ENCODE results near the gene TXNDC12.
"Not testable (repeated sequence)": the region's sequence is repeated elsewhere in the genome, so short reads cannot be mapped to it uniquely, and the experiment has no call there.

Gene TXNDC12

DNA sequence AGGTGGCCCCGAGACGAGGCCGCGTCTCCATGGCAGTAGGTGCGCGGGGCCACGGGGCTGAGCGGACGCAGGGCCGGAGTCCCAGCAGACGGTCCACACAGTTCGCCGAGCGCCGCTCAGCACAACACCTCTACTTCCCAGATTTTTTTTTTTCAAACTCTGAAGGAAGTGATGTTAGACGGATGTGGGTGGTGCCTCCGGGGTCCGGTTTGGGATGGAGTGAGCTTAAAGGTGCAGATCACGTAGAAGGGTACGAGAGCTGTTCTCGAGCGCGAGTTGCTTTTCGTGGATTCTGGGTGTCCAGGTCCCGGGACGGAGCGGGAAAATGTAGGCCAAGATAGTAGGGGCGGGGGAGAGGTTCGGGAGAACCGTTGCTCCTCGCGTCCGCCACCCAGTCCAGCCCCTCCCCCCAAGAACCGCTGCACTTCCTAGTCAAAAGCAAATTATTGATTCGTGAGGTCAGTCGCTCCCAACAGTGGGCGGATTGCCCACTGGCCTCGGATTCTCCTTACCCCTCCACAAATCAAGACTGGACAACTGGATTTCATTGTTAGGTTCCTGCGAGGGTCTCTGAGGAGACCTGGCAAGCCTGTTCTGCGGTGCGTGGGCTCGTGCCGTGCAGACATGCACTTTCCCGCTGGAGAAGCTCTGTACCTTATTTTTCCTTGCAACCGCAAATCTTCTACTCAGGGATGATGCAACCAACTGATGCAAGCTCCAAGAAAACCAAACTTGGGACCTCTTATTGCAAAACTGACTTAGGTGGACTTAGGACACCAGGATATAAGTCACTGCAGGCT, at the start of gene TXNDC12:
Gene TXNDC12 (minus strand): TSS at position 126 of the 800 bp plus-strand sequence. CDS start 95 bp downstream, at position 31.
- DNase-seq: peak; percentile 88

DNA sequence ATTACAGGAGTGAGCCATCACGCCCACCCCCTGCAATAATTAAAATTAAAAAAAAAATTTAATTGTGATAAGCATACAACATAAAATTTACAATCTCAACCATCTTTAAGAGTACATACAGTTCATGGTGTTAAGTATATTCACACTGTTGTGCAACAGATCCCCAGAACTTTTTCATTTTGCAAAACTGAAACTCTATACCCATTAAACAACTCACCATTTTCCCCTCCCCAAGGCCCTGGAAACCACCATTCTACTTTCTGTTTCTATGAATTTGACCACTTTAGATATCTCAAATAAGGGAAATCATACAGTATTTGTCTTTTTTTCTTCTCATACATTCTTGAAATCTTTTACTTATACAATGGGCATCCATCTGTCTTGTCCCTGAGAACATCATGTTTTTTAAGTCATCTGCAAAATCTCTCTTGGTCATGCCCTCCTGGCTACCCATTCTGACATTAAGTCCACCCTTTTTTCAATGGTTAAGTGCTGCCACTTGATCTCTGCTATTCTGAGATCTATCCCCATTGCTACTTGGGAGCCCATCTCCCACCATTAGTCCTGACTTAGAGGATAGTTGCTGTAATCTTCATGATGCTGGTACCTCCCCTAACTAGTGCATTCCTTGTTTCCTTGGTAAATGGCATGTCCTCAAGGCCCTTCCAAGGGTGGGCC, 47.5 kb upstream of the TXNDC12 start:
- DNase-seq: no peak

- no peak for DNase-seq
These were observed 43.3 kb upstream of the TXNDC12 start for GRCh38 chr1:52098139-52098871.

DNA sequence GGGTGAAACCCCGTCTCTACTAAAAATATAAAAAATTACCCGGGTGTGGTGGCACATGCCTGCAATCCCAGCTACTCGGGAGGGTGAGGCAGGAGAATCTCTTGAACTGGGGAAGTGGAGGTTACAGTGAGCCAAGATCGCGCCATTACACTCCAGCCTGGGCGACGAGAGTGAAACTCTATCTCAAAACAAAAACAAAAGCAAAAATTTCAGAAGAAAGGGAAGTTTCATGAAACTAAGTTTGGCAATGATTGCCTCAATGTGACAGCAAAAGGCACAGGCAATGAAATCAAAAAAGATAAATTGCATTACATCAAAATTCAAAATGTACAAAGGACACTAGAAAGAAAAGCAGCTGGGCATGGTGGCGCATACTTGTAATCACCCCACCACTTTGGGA, 41.2 kb upstream of the TXNDC12 start:
- no peak for DNase-seq

- not testable (repeated sequence) for DNase-seq
These were observed 39.3 kb upstream of the TXNDC12 start for GRCh38 chr1:52094300-52094699.

DNA sequence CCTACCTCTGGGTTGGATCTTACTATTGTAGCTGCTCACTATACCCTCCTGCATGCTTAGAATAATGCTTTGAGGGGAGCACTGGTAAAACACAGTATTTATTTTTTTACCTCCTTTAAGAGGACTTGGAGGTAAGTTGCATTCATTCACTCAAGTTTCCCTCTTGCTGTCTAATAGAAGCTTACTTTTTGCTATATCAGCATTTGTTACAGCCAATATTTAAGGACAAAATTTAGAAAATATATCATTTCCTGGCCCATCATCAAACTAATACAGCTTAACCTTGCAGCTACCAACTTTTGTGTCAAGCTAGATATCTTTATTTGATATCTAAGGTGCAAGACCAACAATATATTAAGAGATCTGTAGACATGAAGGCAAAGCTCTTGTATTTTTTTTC, 32.9 kb upstream of the TXNDC12 start:
- DNase-seq: not testable (repeated sequence)

DNA sequence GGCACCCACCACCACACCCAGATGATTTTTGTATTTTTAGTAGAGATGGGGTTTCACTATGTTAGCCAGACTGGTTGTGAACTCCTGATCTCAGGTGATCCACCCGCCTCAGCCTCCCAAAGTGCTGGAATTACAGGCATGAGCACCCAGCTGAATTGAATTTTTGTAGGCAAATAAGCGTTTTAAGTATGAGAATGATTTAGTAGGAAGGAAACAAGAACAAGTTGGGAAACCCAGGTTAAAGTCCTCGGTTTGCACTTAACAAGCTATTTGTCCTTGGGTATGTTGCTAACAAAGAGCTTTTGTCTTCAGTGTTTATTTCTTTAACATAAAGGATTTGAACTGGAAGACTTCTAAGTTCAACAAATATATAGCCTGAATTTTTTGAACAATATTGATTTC, 25.0 kb upstream of the TXNDC12 start:
- DNase-seq: no peak

DNA sequence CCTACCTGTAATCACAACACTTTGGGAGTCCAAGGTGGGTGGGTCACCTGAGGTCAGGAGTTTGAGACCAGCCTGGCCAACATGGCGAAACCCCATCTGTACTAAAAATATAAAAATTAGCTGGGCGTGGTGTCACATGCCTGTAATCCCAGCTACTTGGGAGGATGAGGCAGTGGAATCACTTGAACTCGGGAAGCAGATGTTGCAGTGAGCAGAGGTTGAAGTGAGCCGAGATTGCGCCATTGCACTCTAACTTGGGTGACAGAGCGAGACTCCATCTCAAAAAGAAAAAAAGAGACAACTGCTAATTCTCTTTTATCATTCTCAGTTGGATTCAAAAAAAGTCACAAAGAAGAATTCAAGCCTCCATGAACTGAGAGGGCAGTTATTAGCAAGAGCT, 22.3 kb upstream of the TXNDC12 start:
- not testable (repeated sequence) for DNase-seq

GRCh38 chr1:52072291-52072690, 17.3 kb upstream of the TXNDC12 start:
- no peak for DNase-seq

- DNase-seq: no peak
These were observed 15.7 kb upstream of the TXNDC12 start for GRCh38 chr1:52070704-52071103.

GRCh38 chr1:52063192-52063591, 8.2 kb upstream of the TXNDC12 start:
- DNase-seq: no peak

GRCh38 chr1:52060822-52061221, 5.8 kb upstream of the TXNDC12 start:
- DNase-seq: no peak

- no peak for DNase-seq
These were observed 4.9 kb upstream of the TXNDC12 start for GRCh38 chr1:52059888-52060287.

DNA sequence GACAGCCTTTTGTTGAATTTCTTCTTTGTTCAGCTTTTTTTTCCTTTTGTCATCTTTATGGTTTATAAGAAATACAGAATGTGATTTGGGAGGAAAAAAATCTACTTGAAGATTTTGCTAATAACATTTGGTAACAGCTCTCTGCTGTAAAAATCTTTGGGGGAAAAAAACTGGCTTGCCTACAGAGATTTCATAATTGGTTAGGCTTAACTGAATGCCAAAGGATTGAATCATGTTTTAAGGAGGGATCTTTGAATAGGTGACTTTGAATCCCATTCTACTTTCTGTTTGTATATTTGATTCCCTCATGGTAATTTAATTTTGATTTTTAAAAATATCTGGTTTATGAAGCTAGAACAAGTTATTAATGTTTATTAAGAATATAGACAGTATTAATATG, 4.3 kb upstream of the TXNDC12 start:
- DNase-seq: no peak

- no peak for DNase-seq
These were observed 3.0 kb upstream of the TXNDC12 start for GRCh38 chr1:52057876-52058415.

- DNase-seq: no peak
These were observed 2.3 kb upstream of the TXNDC12 start for GRCh38 chr1:52057255-52057654.

DNA sequence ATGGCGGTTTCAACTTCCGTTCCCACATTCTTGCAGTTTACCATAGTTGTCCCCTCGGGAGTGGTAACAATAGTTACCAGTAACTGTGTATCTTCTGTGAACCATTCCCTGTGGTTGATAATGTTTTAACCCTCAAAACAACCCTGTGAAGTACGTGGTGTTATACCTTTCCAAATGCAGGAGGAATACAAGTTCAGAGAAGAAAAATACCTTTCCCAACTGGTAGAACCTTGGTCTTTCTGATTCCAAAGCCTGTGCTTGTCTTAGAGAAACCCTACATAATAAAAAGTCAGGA, 1.9 kb upstream of the TXNDC12 start:
- no peak for DNase-seq

GRCh38 chr1:52056163-52056936, 1.4 kb upstream of the TXNDC12 start, which contains the start of gene BTF3L4:
BTF3L4 (plus strand) TSS chr1:52056295; CDS start chr1:52059848, 3,553 bp downstream.
- peak; percentile 98 for DNase-seq

GRCh38 chr1:52055866-52056162, 823 bp upstream of the TXNDC12 start:
- no peak for DNase-seq

GRCh38 chr1:52054496-52055065, 410 bp downstream of the TXNDC12 start:
- no peak for DNase-seq

DNA sequence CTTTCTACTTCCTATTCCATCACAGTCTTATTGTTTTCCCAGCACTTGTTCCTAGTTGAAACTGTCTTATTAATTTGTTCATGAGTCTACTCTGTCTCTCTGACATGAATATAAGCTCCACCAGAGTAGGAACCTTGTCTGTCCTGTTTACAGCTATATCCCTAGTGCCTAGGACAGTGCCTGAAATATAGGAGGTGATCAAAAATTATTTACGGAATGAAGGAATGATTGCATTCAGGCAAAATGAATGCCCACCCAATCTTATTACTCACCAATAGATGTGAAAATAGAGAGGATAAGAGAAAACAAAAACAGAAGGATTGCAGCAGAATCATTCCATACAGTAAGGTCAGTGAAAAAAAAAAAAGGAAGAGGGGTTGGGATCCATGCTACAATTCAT, 1.1 kb downstream of the TXNDC12 start:
- no peak for DNase-seq

DNA sequence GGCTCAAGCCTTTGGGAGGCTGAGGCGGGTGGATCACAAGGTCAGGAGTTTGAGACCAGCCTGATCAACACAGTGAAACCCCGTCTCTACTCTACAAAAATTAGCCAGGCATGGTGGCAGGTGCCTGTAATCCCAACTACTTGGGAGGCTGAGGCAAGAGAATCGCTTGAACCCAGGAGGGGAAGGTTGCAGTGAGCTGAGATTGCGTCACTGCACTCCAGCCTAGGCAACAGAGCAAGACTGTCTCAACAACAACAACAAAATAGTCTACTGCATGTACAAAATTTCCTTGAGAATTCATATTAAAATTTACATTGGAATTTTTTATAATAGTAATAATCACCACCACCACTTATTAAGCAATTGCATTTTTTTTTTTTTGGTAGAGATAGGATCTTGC, 5.7 kb downstream of the TXNDC12 start:
- DNase-seq: not testable (repeated sequence)
